ENCODE results near the gene ABCD1. TPM values are rescaled to one million over a fixed set of nuclear protein-coding genes. Genes with fewer than 3 reads are reported as not detected.

ABCD1 gene
- total and polyA plus RNA-seq, 9 of the 15 experiments (the other 6 are each of a cell fraction or from before 2014, with no cell fraction given) = 0.07 to 6.9 (median 2.2) TPM

- no peak overlapping the region for H3K9ac ChIP-seq (ENCODE audit: insufficient read depth in 1 of 2, low read depth in 2 of 2, low read length in 2 of 2)
- intact Hi-C loops (cut with micrococcal nuclease) = no loop called here
- no peak overlapping the region for H3K4me3 ChIP-seq
- peaks cover 79% of the 10 kb centered on the region; the same call in 1 of the 3 replicates for H3K36me3 ChIP-seq (ENCODE audit: control insufficient read depth, insufficient read depth, low read length)
- no peaks in the 10 kb centered on the region for H3K27me3 ChIP-seq (ENCODE audit: control insufficient read depth in 2 of 2, insufficient read depth in 2 of 2, low read length in 2 of 2)
- in situ Hi-C loops (cut with MboI) = no loop called here
- no peaks in the 10 kb centered on the region; the same call in 1 of the 2 replicates for H4K20me1 ChIP-seq (replicated peaks; ENCODE audit: control insufficient read depth, insufficient read depth, low read length)
- POLR2A ChIA-PET = no interaction called here
- no peak for FAIRE-seq
- peaks cover 9% of the 10 kb centered on the region; the same call in 1 of the 3 replicates for H3K79me2 ChIP-seq (ENCODE audit: control insufficient read depth, insufficient read depth, low read length)
- BruUV-seq (replicated peaks) = no TSS peak
- no peak for DNase-seq (ENCODE audit: extremely low read depth in 1 of 4, low spot score in 3 of 4)
- H3K27ac ChIP-seq (ENCODE audit: extremely low read depth, low read depth, low read length) = no peak overlapping the region
- peaks cover 3 to 13% of the 10 kb centered on the region in 2 experiments; a peak in 4 of 5 replicates for H3K4me1 ChIP-seq (replicated peaks in 1 of 2; ENCODE audit: control insufficient read depth in 2 of 2, insufficient read depth in 2 of 2, low read length in 2 of 2)
- peaks cover 3% of the 10 kb centered on the region for H3K9me1 ChIP-seq (ENCODE audit: control insufficient read depth, insufficient read depth, low read length)
- H3K4me2 ChIP-seq (ENCODE audit: insufficient read depth, low read length) = no peak overlapping the region
- no peak for ATAC-seq
- no peaks in the 10 kb centered on the region for H3K9me3 ChIP-seq (replicated peaks; ENCODE audit: control insufficient read depth, insufficient read depth, low read depth, low read length)
- WGBS (ENCODE audit: insufficient coverage, low coverage, missing lambda C conversion rate) = 94% methylated on average over 5 of the region's 6 CpGs
- no peak overlapping the region for H2AFZ ChIP-seq (ENCODE audit: low read depth, low read length)
- CTCF ChIA-PET (ENCODE audit: low intra/inter-chr PET ratio) = interaction anchor here (2.0 to 3.0 kb wide), 2 partner anchors 127 to 168 kb away, joined by 5 to 14 read pairs; no protein-coding TSS in a partner anchor
- TF ChIP-seq RBM25 (IDR thresholded peaks at IDR 0.05; ENCODE audit: low read depth, low read length, severe bottlenecking) = no peak
- TF ChIP-seq OTX1 (CRISPR knock-in tag; IDR thresholded peaks at IDR 0.05) = no peak
- TF ChIP-seq ZNF436 (CRISPR knock-in tag; IDR thresholded peaks at IDR 0.05) = no peak
- TF ChIP-seq, protein P1, sequence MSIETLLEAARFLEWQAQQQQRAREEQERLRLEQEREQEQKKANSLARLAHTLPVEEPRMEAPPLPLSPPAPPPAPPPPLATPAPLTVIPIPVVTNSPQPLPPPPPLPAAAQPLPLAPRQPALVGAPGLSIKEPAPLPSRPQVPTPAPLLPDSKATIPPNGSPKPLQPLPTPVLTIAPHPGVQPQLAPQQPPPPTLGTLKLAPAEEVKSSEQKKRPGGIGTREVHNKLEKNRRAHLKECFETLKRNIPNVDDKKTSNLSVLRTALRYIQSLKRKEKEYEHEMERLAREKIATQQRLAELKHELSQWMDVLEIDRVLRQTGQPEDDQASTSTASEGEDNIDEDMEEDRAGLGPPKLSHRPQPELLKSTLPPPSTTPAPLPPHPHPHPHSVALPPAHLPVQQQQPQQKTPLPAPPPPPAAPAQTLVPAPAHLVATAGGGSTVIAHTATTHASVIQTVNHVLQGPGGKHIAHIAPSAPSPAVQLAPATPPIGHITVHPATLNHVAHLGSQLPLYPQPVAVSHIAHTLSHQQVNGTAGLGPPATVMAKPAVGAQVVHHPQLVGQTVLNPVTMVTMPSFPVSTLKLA (conservative IDR thresholded peaks at IDR 0.05) = no peak
- no peak for TF ChIP-seq SMARCB1 (IDR thresholded peaks at IDR 0.05; ENCODE audit: insufficient read length, low read depth)
- TF ChIP-seq TARDBP (IDR thresholded peaks at IDR 0.05) = no peak
- TF ChIP-seq, protein P2, sequence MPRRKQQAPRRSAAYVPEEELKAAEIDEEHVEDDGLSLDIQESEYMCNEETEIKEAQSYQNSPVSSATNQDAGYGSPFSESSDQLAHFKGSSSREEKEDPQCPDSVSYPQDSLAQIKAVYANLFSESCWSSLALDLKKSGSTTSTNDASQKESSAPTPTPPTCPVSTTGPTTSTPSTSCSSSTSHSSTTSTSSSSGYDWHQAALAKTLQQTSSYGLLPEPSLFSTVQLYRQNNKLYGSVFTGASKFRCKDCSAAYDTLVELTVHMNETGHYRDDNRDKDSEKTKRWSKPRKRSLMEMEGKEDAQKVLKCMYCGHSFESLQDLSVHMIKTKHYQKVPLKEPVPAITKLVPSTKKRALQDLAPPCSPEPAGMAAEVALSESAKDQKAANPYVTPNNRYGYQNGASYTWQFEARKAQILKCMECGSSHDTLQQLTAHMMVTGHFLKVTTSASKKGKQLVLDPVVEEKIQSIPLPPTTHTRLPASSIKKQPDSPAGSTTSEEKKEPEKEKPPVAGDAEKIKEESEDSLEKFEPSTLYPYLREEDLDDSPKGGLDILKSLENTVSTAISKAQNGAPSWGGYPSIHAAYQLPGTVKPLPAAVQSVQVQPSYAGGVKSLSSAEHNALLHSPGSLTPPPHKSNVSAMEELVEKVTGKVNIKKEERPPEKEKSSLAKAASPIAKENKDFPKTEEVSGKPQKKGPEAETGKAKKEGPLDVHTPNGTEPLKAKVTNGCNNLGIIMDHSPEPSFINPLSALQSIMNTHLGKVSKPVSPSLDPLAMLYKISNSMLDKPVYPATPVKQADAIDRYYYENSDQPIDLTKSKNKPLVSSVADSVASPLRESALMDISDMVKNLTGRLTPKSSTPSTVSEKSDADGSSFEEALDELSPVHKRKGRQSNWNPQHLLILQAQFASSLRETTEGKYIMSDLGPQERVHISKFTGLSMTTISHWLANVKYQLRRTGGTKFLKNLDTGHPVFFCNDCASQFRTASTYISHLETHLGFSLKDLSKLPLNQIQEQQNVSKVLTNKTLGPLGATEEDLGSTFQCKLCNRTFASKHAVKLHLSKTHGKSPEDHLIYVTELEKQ (CRISPR knock-in tag; IDR thresholded peaks at IDR 0.05) = no peak
- no peak for TF ChIP-seq CAMTA2 (CRISPR knock-in tag; conservative IDR thresholded peaks at IDR 0.05)
- no peak for TF ChIP-seq PYGO2 (tag; IDR thresholded peaks at IDR 0.05)
- TF ChIP-seq SNIP1 (IDR thresholded peaks at IDR 0.05; ENCODE audit: low read depth) = no peak
- TF ChIP-seq, protein P3, sequence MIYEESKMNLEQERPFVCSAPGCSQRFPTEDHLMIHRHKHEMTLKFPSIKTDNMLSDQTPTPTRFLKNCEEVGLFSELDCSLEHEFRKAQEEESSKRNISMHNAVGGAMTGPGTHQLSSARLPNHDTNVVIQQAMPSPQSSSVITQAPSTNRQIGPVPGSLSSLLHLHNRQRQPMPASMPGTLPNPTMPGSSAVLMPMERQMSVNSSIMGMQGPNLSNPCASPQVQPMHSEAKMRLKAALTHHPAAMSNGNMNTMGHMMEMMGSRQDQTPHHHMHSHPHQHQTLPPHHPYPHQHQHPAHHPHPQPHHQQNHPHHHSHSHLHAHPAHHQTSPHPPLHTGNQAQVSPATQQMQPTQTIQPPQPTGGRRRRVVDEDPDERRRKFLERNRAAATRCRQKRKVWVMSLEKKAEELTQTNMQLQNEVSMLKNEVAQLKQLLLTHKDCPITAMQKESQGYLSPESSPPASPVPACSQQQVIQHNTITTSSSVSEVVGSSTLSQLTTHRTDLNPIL (CRISPR knock-in tag; IDR thresholded peaks at IDR 0.05) = no peak
- TF ChIP-seq SIN3B (IDR thresholded peaks at IDR 0.05; ENCODE audit: low read depth) = no peak
- no peak for TF ChIP-seq TCF7 (IDR thresholded peaks at IDR 0.05; ENCODE audit: borderline replicate concordance)
- TF ChIP-seq ZNF3 (CRISPR knock-in tag; IDR thresholded peaks at IDR 0.05) = no peak
- TF ChIP-seq CEBPG (CRISPR knock-in tag; IDR thresholded peaks at IDR 0.05) = no peak
- TF ChIP-seq CEBPG (tag; conservative IDR thresholded peaks at IDR 0.05 in 1 of 2, IDR thresholded peaks at IDR 0.05 in 1 of 2) = no peak
- TF ChIP-seq ZNF140 (CRISPR knock-in tag; IDR thresholded peaks at IDR 0.05) = no peak
- TF ChIP-seq CHD4 (IDR thresholded peaks at IDR 0.05; ENCODE audit: insufficient read depth, insufficient replicate concordance, low read depth, low read length, poor library complexity, severe bottlenecking) = no peak
Observed at GRCh38 chrX:153707406-153707805, 17.2 kb upstream of the ABCD1 start.
